GM21825 (cell line): ENCODE data around the gene KRTAP4-16.
"Not testable (repeated sequence)": the region's sequence is repeated elsewhere in the genome, so short reads cannot be mapped to it uniquely, and the experiment has no call there.

ENCODE experiments used
- ATAC-seq: cut with Tn5 transposase; IDR thresholded peaks from one replicate; pipeline ENCODE4 v1.9.1; 2021; ENCODE audit warnings: mild to moderate bottlenecking, moderate library complexity; ENCODE audit not compliant: unreplicated experiment

KRTAP4-16 gene

GRCh38 chr17:41076788-41077187, 25.2 kb downstream of the KRTAP4-16 start:
- ATAC-seq = no peak

- ATAC-seq = no peak
Measured at GRCh38 chr17:41073676-41074075, 28.3 kb downstream of the KRTAP4-16 start.

GRCh38 chr17:41071606-41072360, 30.2 kb downstream of the KRTAP4-16 start:
- ATAC-seq = no peak

GRCh38 chr17:41069031-41069430, 33.0 kb downstream of the KRTAP4-16 start:
- no peak for ATAC-seq

GRCh38 chr17:41067281-41067680, 34.7 kb downstream of the KRTAP4-16 start:
- ATAC-seq = no peak

- ATAC-seq = no peak
Measured at GRCh38 chr17:41065829-41066624, 36.0 kb downstream of the KRTAP4-16 start, which contains the start of gene KRTAP2-4. Gene KRTAP2-4 (minus strand): TSS chr17:41065879. CDS start chr17:41065845, 34 bp downstream.

GRCh38 chr17:41065016-41065689, 36.9 kb downstream of the KRTAP4-16 start:
- not testable (repeated sequence) for ATAC-seq

- no peak for ATAC-seq
Measured at GRCh38 chr17:41064301-41064700, 37.7 kb downstream of the KRTAP4-16 start.

GRCh38 chr17:41063449-41063848, 38.6 kb downstream of the KRTAP4-16 start:
- ATAC-seq = no peak

GRCh38 chr17:41061964-41062363, 40.0 kb downstream of the KRTAP4-16 start:
- ATAC-seq = no peak

GRCh38 chr17:41060052-41060604, 41.9 kb downstream of the KRTAP4-16 start, which contains the start of gene KRTAP2-3:
Gene KRTAP2-3 (minus strand): TSS chr17:41060114. CDS start chr17:41060050, 64 bp downstream.
- no peak for ATAC-seq

GRCh38 chr17:41059276-41060051, 42.5 kb downstream of the KRTAP4-16 start:
- not testable (repeated sequence) for ATAC-seq

GRCh38 chr17:41058741-41059140, 43.3 kb downstream of the KRTAP4-16 start:
- ATAC-seq = no peak

GRCh38 chr17:41057547-41057946, 44.5 kb downstream of the KRTAP4-16 start:
- ATAC-seq = no peak

- not testable (repeated sequence) for ATAC-seq
Measured at GRCh38 chr17:41055130-41055529, 46.9 kb downstream of the KRTAP4-16 start, which contains the start of gene KRTAP2-2. Gene KRTAP2-2 (minus strand): TSS chr17:41055230. CDS start chr17:41055211, 19 bp downstream.

GRCh38 chr17:41054556-41054955, 47.5 kb downstream of the KRTAP4-16 start:
- ATAC-seq = not testable (repeated sequence)

GRCh38 chr17:41054025-41054424, 48.0 kb downstream of the KRTAP4-16 start:
- no peak for ATAC-seq

GRCh38 chr17:41052566-41052965, 49.4 kb downstream of the KRTAP4-16 start:
- ATAC-seq = no peak
